Effector memory CD4-positive, alpha-beta T cell (primary cell): ENCODE results near the gene TMEM72.
A peak's percentile ranks its signal among the peaks of the same experiment; 100 is the strongest.

Experiments used
- DNase-seq, 3 donors: peaks; one replicate each; pipeline ENCODE4 v3.0.0-alpha.2; 2020
- H3K27ac ChIP-seq: 2 replicates; pipeline ENCODE4 v1.7.0; 2013; ENCODE audit warnings: mild to moderate bottlenecking, low read length, moderate library complexity; ENCODE audit not compliant: insufficient read depth, poor library complexity, severe bottlenecking
- H3K27me3 ChIP-seq: replicated peaks from 2 replicates; pipeline ENCODE4 v1.7.0; 2013; ENCODE audit warnings: mild to moderate bottlenecking, low read length; ENCODE audit not compliant: insufficient read depth, control insufficient read depth, poor library complexity, severe bottlenecking
- H3K36me3 ChIP-seq: 2 replicates; pipeline ENCODE4 v1.7.0; 2013; ENCODE audit warnings: mild to moderate bottlenecking, low read length, moderate library complexity; ENCODE audit not compliant: control insufficient read depth, insufficient read depth
- H3K4me1 ChIP-seq: 2 replicates; pipeline ENCODE4 v1.7.0; 2013; ENCODE audit warnings: low read length, mild to moderate bottlenecking; ENCODE audit not compliant: control insufficient read depth, insufficient read depth, poor library complexity, severe bottlenecking
- H3K4me3 ChIP-seq: 2 replicates; pipeline ENCODE4 v1.7.0; 2013; ENCODE audit warnings: low read length, low read depth, mild to moderate bottlenecking; ENCODE audit not compliant: insufficient read depth, poor library complexity, severe bottlenecking
- H3K9me3 ChIP-seq: 2 replicates; pipeline ENCODE4 v1.7.0; 2013; ENCODE audit warnings: mild to moderate bottlenecking, low read length, moderate library complexity; ENCODE audit not compliant: control insufficient read depth

The TMEM72 gene

DNA sequence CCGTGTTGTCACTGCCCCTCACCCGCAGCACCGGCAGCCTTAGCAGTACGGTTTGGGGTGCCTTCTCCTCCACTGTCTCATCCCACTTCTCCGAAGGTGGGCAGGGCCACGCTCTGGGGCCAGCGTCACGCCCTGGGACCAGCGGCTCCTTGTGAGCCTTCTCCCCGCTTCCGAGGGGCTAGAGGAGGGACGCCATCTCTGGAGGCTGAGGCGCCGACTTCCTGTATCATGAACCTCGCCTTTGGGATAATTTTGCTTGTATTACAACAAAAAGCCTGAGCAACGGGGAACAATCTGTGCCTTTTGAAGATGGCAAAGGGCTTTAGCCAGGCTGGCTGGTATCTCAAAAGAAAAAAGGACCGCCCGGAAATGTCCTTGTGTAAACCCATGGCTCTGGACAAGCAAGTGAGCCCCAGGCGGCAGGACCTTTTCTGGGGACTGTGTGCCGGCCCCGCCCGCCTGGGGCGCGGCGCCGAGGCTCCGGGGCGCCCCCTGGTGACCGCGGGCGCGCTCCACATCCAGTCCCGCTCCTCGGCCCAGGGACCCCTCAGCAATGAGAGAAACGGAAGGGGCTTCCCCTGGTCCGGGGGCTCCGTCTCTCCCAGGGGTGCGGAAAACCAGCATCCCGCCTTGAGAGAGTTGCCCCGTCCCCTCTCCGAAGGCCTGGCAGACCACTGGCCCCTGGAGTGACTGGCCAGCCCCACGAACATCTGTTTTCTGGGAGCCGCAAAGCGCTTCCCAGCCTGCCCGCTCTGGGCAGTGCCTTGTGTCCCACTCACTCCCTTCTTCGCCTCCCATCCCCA lies 63.7 kb downstream of the TMEM72 start:
- H3K27me3 ChIP-seq, result no peaks in the 10 kb centered on the region
- H3K27ac ChIP-seq, result no peak overlapping the region
- peak overlapping the region; percentile 42 for H3K4me3 ChIP-seq
- no peaks in the 10 kb centered on the region for H3K9me3 ChIP-seq
- peaks cover 8% of the 10 kb centered on the region for H3K4me1 ChIP-seq
- DNase-seq, result peak; percentile 24 to 45 (median 36)
- H3K36me3 ChIP-seq, result no peaks in the 10 kb centered on the region

DNA sequence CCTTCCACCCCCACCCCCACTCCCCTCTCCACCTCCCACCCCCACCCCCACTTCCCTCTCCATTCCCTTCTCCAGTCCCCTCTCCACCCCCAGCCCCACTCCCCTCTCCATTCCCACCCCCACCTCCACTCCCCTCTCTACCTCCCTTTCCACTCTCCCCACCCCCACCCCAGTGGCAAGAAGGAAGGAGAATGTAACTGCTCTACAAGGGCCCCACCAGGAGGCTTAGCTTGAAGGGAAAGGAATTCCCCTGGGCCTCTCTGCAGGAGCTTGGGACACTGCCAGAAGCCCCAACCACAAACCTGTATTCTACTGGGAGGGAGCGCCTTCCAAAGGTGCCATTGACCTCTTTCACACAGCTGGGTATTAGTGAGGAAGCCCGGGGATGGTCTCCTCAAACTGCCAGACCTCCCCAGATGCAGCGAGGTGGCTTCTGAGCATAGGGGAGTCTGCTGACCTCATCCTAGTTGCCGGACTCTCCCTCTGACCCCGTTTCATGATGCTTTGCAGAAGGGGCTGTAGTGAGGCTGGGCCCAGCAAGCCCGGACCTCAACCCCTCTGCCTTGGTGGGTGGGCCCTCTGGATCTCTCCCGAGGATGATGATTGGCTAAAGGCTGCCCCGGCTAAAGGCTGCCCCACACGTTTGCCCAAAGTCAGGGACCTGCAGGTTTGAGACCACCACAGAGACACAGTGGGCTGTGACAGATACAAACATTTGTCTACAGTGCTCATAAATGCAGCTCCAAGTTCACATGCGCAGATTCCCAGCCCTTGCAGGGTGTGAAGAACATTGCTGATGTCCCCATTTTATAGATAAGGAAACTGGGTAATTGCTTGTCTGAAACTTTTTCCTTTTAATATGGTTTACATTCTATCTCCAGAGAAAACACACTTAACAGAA lies 64.5 kb downstream of the TMEM72 start:
- Histone ChIP-seq H3K27me3 (no peaks in the 10 kb centered on the region), H3K4me3 (no peak overlapping the region), H3K4me1 (peaks cover 8% of the 10 kb centered on the region), H3K27ac (no peak overlapping the region), H3K9me3 (no peaks in the 10 kb centered on the region), H3K36me3 (no peaks in the 10 kb centered on the region)
- DNase-seq, result no peak

DNA sequence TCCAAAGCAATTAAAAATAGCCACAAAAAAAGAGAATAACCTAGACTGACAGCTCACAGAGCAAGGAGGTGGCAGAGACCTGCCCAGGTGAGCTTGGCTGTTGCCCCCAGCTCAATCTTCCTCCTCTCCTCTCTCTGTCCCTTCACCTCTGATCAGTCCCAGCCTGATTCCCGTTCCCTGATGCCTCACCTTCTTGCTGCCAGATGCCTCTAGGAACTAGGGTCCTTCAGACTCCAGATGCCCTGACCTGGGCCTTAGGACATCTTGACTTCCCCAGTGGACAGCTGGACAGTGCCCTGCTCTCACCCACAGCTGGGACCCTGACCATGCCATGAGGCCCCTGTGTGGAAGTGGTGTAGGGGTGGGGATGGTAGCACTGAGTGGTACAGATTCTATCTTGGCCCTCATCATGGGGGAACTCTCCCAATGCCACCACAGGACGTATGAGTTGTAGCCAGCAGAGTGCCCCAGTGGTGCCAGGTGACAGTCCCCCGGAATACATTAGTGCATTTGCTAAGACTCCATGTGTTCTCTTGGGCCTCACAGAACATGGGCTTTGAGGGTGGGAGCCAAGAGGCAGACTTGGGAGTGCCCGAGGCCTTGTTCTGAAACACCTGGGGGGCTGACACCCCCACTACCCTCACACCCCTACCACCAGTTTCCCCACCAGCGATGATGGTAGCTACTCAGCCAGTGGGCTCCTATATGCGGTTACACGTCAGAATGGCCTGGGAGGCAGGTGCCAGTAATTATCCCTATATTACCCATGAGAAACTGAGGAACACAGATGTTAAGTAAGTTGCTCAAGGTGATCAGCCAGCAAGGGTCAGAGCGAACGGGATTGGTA lies 65.4 kb downstream of the TMEM72 start:
- no peak for DNase-seq
- H3K36me3 ChIP-seq, result no peaks in the 10 kb centered on the region
- no peaks in the 10 kb centered on the region for H3K27me3 ChIP-seq
- H3K4me3 ChIP-seq, result no peak overlapping the region
- peaks cover 8% of the 10 kb centered on the region for H3K4me1 ChIP-seq
- no peaks in the 10 kb centered on the region for H3K9me3 ChIP-seq
- H3K27ac ChIP-seq, result no peak overlapping the region

DNA sequence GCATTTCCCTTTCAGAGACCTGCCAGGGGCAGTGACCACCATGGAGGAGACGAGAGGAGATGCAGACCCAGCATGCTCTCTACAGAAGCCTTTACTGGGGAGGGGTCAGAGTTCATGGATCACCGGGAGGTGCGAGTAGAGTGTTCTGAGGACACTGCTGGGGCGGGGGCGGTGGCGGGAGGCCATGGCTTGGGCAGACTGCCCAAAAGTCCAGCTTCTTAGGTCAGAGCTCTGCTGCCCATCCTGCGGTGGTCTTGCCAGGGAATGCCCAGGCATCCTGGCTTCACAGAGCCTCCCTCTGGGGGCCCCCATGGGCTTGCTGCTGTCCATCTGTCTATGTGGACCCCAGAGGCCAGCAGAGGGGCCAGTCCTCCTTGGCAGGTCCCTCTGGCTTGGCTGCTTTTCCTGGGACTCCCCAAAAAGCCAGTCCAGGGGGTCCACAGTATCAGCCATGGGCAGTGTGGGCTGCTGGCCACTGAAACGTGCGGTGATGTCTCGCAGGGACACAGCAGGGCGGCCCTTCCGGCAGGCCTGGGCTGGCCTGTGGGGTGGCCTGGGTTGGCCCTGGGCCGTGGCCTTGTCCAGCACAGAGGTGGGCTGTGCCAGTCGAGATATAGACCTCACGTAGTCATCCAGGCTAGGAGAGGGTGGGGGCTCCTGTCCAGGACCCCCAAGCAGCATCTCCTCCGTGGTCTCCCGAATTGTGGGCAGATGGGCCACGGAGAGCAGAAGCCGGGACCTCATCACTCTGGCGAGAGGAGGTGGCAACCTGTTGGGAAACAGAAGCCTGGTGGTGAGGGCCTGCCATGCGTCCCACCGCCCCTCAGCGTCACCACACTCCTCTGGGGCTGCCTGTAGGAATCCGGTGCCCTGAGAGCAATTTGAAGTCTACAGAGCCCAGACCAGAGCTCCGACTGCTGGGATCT lies 66.4 kb downstream of the TMEM72 start:
- H3K9me3 ChIP-seq, result no peaks in the 10 kb centered on the region
- H3K36me3 ChIP-seq, result no peaks in the 10 kb centered on the region
- H3K4me3 ChIP-seq, result no peak overlapping the region
- no peak overlapping the region for H3K27ac ChIP-seq
- H3K4me1 ChIP-seq, result peaks cover 8% of the 10 kb centered on the region
- no peak for DNase-seq
- no peaks in the 10 kb centered on the region for H3K27me3 ChIP-seq

DNA sequence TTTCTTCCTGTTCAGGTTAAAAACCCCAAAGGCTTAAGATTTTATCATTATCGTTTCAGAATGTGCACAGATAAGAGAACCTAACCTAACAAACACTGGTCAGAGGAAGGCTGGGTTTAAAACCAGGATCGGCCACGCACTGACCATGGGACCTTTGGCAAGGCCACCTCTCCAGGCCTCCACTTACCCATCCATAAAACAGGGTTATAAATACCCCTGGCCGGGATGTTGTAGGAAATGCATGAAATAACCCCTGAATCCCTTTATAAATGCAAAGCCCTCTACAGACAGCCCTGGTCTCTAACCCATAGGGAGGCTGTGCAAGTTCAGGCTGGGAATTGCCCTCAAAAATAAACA lies 67.1 kb downstream of the TMEM72 start:
- no peaks in the 10 kb centered on the region for H3K36me3 ChIP-seq
- no peak overlapping the region for H3K4me3 ChIP-seq
- DNase-seq, result no peak
- no peak overlapping the region for H3K27ac ChIP-seq
- peaks cover 8% of the 10 kb centered on the region for H3K4me1 ChIP-seq
- H3K9me3 ChIP-seq, result no peaks in the 10 kb centered on the region
- no peaks in the 10 kb centered on the region for H3K27me3 ChIP-seq

DNA sequence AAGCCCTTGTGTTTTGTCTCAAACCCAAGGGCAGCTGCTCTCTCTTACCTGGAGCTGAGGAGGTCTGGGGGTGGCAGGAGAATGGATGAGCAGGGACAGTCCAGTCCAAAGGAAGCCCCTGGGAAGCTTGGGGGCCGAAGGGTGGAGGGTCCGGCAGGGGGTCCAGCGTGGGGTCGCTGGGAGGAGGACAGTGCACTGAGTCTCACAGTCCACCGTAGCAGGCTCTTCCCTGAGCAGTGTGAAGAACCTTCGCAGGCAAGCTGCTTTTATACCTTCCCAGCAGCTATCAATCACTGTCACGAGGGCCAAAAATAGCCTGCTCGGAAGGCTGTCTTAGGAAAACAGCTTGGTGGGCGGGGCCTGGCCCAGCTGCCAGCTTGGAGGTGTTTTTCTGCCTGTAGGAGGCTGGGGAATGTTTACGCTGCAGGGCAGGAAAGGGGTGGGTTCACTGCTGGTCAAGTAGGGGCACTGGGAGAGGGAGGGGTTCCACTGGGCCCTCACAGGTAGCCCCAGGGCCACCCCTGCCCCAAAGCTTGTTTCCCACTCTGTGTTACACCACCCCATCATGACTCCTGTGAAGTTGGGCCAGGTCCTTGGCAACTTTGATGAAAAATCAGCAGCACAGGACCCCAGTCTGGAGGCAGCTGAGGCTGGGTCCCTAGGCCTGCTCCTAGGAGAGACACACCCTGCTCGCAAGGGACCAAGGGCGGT lies 67.6 kb downstream of the TMEM72 start, which contains the start of gene DEPP1:
DEPP1 (minus strand) TSS at position 240 of the 711 bp plus-strand sequence. CDS start 779 bp downstream, outside the sequence.
- DNase-seq, result no peak
- no peak within 1 kb of the TSS for H3K27ac ChIP-seq
- H3K4me3 ChIP-seq, result no peak within 1 kb of the TSS

DNA sequence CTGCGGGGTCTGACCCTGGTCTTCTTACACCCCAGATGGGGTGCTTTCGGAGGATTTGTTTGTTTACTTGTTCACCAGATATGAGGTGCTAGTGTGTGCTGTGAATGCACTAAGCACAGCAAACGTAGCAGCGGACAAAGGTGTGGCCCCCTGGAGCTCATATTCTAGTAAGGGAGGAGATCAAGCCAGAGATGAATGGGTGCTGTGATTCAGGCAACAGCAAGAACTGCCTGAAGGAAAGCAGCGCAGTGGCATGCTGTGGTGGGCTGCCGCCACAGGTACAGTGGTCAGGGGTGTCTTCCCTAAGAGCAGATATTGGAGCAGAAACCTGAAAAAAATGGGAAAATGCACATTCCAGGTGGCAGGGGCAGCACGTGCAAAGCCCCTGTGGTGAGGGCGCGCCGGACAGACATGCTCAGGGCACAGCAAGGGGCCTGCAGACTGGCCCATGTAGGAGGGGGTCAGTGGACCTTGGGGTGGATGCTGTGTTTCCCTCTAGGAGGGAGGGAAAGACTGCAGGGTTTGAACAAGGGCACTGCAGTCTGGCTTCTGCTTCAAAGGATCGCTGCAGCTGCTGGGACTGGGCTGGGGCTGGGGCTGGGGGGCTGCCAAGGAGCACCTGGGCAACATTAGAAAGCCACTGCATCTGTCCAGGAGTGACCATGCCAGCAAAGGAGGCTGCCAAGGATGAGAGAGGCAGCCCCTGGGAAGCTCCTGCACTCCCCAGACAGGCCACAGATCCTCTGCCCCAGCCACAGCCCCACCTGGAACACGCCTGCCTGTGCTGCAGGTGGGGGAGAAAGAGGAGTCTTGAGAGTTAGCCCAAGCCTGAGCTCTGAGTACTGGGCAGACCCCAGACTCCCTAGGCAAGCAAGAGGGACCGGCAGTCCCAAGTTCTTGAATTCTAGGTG lies 68.4 kb downstream of the TMEM72 start:
- no peak for DNase-seq
- Histone ChIP-seq H3K27me3 (no peaks in the 10 kb centered on the region), H3K4me1 (peaks cover 3% of the 10 kb centered on the region), H3K4me3 (no peak overlapping the region), H3K9me3 (no peaks in the 10 kb centered on the region), H3K36me3 (no peaks in the 10 kb centered on the region), H3K27ac (no peak overlapping the region)

More for the DNA sequence above, 67.6 kb downstream of the TMEM72 start, which contains the start of gene DEPP1:
- Histone ChIP-seq H3K9me3 (no peaks in the 10 kb centered on the region), H3K36me3 (no peaks in the 10 kb centered on the region), H3K4me1 (peaks cover 8% of the 10 kb centered on the region), H3K27me3 (no peaks in the 10 kb centered on the region)
